HG03060 (cell line): ENCODE results near the gene CHL1.

Experiments used
- ATAC-seq: cut with Tn5 transposase; IDR thresholded peaks from one replicate; pipeline ENCODE4 v1.9.1; 2021; ENCODE audit warnings: low read depth, moderate number of reproducible peaks; ENCODE audit not compliant: unreplicated experiment

CHL1 gene

GRCh38 chr3:458653-459310, 262.2 kb downstream of the CHL1 start:
- ATAC-seq: no peak
